OCI-LY3 (cell line): ENCODE measurements around the gene DDX49.

Experiments used
- EZH2phosphoT487 ChIP-seq: fragments of 200-600 bp; shearing (Covaris generic); IDR thresholded peaks from 2 replicates; pipeline ENCODE4 v1.6.1; 2018; ENCODE audit warnings: antibody characterized with exemption, mixed run types, low read depth
- TF ChIP-seq, protein P1 (sequence below): fragments of 200-600, 300-600 bp; sonication (generic); IDR thresholded peaks from 2 replicates; pipeline ENCODE4 v1.5.1; 2014; ENCODE audit warnings: antibody characterized with exemption, low read length, low read depth

DNA sequence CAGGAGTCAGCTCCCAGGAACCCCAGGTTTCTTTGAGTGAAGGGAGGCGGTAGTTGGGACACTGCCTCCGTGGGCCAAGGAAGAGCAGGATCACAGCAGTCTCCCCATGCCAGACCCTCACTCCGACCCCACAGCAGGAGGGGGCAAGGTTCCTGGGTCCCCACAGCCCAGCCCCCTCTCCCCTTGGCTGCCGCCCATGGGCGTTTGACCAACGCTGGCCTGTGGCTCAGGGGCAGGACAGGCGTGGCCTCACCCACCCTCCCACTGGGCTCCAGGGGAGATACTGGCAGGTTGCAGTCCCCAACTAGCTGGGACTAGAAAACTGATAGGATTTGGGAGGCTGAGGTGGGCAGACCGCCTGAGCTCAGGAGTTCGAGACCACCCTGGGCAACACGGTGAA lies 9.5 kb upstream of the DDX49 start:
- no peak for TF ChIP-seq EZH2phosphoT487
- TF ChIP-seq, protein P1, sequence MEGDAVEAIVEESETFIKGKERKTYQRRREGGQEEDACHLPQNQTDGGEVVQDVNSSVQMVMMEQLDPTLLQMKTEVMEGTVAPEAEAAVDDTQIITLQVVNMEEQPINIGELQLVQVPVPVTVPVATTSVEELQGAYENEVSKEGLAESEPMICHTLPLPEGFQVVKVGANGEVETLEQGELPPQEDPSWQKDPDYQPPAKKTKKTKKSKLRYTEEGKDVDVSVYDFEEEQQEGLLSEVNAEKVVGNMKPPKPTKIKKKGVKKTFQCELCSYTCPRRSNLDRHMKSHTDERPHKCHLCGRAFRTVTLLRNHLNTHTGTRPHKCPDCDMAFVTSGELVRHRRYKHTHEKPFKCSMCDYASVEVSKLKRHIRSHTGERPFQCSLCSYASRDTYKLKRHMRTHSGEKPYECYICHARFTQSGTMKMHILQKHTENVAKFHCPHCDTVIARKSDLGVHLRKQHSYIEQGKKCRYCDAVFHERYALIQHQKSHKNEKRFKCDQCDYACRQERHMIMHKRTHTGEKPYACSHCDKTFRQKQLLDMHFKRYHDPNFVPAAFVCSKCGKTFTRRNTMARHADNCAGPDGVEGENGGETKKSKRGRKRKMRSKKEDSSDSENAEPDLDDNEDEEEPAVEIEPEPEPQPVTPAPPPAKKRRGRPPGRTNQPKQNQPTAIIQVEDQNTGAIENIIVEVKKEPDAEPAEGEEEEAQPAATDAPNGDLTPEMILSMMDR = no peak
